Astrocyte (in vitro differentiated cells and primary cell): ENCODE results near the gene ZNF584.

Experiments used
- CTCF ChIP-seq: IDR thresholded peaks from 2 replicates; pipeline ENCODE4 v1.5.1; 2011; ENCODE audit warnings: low read depth, mild to moderate bottlenecking, inconsistent platforms, low read length, moderate library complexity; ENCODE audit not compliant: insufficient read depth
- EZH2 ChIP-seq: IDR thresholded peaks from 2 replicates; pipeline ENCODE4 v1.6.1; 2012; ENCODE audit warnings: mild to moderate bottlenecking, low read length, inconsistent platforms; ENCODE audit not compliant: insufficient read depth

- TF ChIP-seq CTCF (no peak), EZH2 (no peak)
These were observed 8.0 kb upstream of the ZNF584 start for GRCh38 chr19:58400316-58400915.
